ENCODE results near the gene SMAD7.

Gene SMAD7

GRCh38 chr18:48922226-48922800, 28.5 kb downstream of the SMAD7 start:
- Histone ChIP-seq H3K4me1 (no peaks in the 10 kb centered on the region), H3K9me3 (no peaks in the 10 kb centered on the region), H3K36me3 (replicated peaks) (peaks cover 3% of the 10 kb centered on the region; the same call in 1 of the 2 replicates), H3K4me3 (no peak overlapping the region), H3K27me3 (ENCODE audit: low read depth) (no peaks in the 10 kb centered on the region)
- in situ Hi-C loops (cut with MboI; ENCODE audit: low sequenced_read_pairs), result no loop called here
- no peak for DNase-seq (ENCODE audit: low spot score in 2 of 2)

GRCh38 chr18:48921305-48922225, 29.2 kb downstream of the SMAD7 start:
- Histone ChIP-seq H3K4me3 (no peak overlapping the region), H3K27me3 (ENCODE audit: low read depth) (no peaks in the 10 kb centered on the region), H3K9me3 (no peaks in the 10 kb centered on the region), H3K36me3 (replicated peaks) (peaks cover 3% of the 10 kb centered on the region; the same call in 1 of the 2 replicates), H3K4me1 (no peaks in the 10 kb centered on the region)
- in situ Hi-C loops (cut with MboI; ENCODE audit: low sequenced_read_pairs), result no loop called here
- DNase-seq (ENCODE audit: low spot score in 2 of 2), result no peak

- Histone ChIP-seq H3K4me3 (no peak overlapping the region), H3K4me1 (no peaks in the 10 kb centered on the region), H3K36me3 (replicated peaks) (peaks cover 3% of the 10 kb centered on the region; the same call in 1 of the 2 replicates), H3K9me3 (no peaks in the 10 kb centered on the region), H3K27me3 (ENCODE audit: low read depth) (no peaks in the 10 kb centered on the region)
- no peak for DNase-seq (ENCODE audit: low spot score in 2 of 2)
- in situ Hi-C loops (cut with MboI; ENCODE audit: low sequenced_read_pairs), result no loop called here
Measured at GRCh38 chr18:48920408-48921038, 30.2 kb downstream of the SMAD7 start.

DNA sequence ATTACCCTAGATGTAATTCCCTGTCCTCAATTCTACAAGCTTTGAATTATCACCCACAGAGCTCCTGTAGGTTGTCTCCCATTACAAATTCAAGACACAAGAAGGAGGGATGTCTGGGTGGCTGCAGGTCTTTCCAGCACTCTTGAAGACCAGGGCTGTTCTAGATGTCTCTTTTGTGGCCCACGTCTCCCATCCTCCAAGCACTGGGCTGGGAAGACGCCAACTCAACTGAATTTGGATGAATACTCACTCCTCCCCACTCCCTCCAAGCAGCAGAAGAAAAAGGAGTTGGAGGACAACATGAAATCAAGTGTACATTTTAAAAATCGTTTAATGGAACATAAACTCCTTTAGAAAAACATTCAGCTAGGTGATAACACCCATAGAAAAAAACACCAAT, 31.2 kb downstream of the SMAD7 start:
- Histone ChIP-seq H3K4me1 (no peaks in the 10 kb centered on the region), H3K36me3 (replicated peaks) (peaks cover 3% of the 10 kb centered on the region; the same call in 1 of the 2 replicates), H3K4me3 (no peak overlapping the region), H3K27me3 (ENCODE audit: low read depth) (no peaks in the 10 kb centered on the region), H3K9me3 (no peaks in the 10 kb centered on the region)
- in situ Hi-C loops (cut with MboI; ENCODE audit: low sequenced_read_pairs), result no loop called here
- no peak for DNase-seq (ENCODE audit: low spot score in 2 of 2)

GRCh38 chr18:48918660-48919456, 31.9 kb downstream of the SMAD7 start:
- DNase-seq (ENCODE audit: low spot score in 2 of 2), result no peak
- no peaks in the 10 kb centered on the region for H3K9me3 ChIP-seq
- H3K4me3 ChIP-seq, result no peak overlapping the region
- peaks cover 3% of the 10 kb centered on the region; the same call in 1 of the 2 replicates for H3K36me3 ChIP-seq (replicated peaks)
- H3K4me1 ChIP-seq, result no peaks in the 10 kb centered on the region
- in situ Hi-C loops (cut with MboI; ENCODE audit: low sequenced_read_pairs), result no loop called here
- no peaks in the 10 kb centered on the region for H3K27me3 ChIP-seq (ENCODE audit: low read depth)

DNA sequence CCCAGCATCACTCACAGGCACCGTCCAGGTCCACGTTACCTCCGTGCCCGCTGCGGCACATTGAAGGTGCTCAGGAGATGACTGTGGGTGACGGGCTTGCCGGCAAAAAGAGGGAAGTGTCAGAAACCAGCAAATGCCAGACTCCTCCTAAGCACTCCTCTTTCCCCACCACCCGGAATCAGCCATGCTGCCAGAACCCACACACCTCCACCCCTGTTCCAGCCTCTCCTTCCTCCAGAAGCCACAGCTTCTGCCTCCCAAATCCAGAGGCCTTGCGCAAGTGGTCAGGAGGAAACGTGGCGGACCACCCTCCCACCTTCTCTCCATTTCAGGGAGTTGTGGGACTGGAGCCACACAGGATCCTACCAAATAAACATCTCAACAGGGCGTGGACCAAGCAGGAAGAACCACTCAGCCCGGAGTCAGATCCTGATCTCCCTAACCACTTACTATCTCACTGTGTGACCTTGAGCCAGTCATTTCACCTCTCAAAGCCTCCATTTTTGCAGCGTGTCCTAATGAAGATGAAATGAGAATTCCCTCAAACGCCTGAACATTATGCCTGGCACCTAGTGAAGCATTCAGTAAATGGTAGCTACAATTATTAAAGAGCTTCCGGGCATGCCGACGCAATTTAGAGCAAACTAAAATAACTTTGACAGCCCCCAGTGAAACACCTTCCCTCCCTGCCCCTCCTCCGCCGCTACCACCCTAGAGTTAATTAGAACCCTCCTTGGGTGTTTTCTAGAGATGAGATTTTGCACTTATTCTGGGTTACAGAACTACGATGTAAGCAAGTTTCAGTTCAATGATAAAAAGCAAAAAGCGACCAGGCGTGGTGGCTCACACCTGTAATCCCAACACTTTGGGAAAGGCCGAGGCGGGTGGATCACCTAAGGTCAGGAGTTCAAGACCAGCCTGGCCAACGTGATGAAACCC, 32.9 kb downstream of the SMAD7 start:
- Histone ChIP-seq H3K4me3 (no peak overlapping the region), H3K36me3 (replicated peaks) (no peaks in the 10 kb centered on the region), H3K27me3 (ENCODE audit: low read depth) (no peaks in the 10 kb centered on the region), H3K4me1 (no peaks in the 10 kb centered on the region), H3K9me3 (no peaks in the 10 kb centered on the region)
- in situ Hi-C loops (cut with MboI; ENCODE audit: low sequenced_read_pairs), result no loop called here
- DNase-seq (ENCODE audit: low spot score in 2 of 2), result no peak

DNA sequence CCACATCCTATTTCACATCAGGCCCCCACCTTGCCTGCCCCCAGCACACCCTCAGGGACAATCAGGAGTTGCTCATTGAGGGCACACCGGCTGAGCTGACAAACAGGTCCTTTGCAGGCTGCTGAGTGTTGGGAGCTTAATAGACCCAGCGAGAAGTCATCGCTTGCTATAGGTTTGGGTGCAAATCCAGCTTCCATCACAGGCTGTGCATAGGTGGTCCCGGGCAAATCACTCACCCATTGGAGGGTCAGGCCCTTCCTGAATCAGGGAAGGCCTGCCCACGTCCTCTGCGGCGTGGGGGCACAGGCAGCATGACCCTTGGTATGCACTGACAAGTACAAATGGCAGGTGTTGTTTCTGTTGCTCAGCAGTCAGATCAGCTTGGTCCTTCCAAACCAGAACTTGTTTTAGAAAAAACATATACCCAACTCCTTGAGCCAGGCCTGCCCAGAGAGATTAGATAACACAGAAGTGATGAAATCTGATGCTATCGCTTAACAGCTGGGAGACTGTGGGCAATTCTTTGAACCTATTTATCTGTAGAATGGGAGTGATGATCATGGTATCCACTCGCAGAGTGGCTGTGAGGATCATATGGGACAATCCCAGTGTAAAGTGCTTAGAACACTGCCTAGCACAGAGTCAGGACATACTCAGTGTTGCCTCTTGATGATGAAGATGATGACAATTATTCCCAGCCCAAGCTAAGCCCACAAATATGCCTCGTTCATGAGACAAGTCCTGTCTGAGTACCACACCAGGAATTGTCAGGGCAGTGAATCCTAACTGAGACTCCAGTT, 34.9 kb downstream of the SMAD7 start:
- no peak for DNase-seq (ENCODE audit: low spot score in 2 of 2)
- no peaks in the 10 kb centered on the region for H3K27me3 ChIP-seq (ENCODE audit: low read depth)
- no peak overlapping the region for H3K4me3 ChIP-seq
- H3K4me1 ChIP-seq, result no peaks in the 10 kb centered on the region
- in situ Hi-C loops (cut with MboI; ENCODE audit: low sequenced_read_pairs), result no loop called here
- H3K36me3 ChIP-seq (replicated peaks), result no peaks in the 10 kb centered on the region
- H3K9me3 ChIP-seq, result no peaks in the 10 kb centered on the region

GRCh38 chr18:48914581-48915251, 36.0 kb downstream of the SMAD7 start:
- no peak overlapping the region for H3K4me3 ChIP-seq
- no peaks in the 10 kb centered on the region for H3K36me3 ChIP-seq (replicated peaks)
- no peaks in the 10 kb centered on the region for H3K4me1 ChIP-seq
- in situ Hi-C loops (cut with MboI; ENCODE audit: low sequenced_read_pairs), result no loop called here
- DNase-seq (ENCODE audit: low spot score in 2 of 2), result no peak
- no peaks in the 10 kb centered on the region for H3K9me3 ChIP-seq
- H3K27me3 ChIP-seq (ENCODE audit: low read depth), result no peaks in the 10 kb centered on the region

- Histone ChIP-seq H3K36me3 (replicated peaks) (no peaks in the 10 kb centered on the region), H3K9me3 (no peaks in the 10 kb centered on the region), H3K27me3 (ENCODE audit: low read depth) (no peaks in the 10 kb centered on the region), H3K4me3 (no peak overlapping the region), H3K4me1 (no peaks in the 10 kb centered on the region)
- in situ Hi-C loops (cut with MboI; ENCODE audit: low sequenced_read_pairs), result no loop called here
- peak in 1 of 2 experiments; percentile 27 for DNase-seq (ENCODE audit: low spot score in 2 of 2)
Measured at GRCh38 chr18:48913775-48914174, 37.0 kb downstream of the SMAD7 start.

- no peaks in the 10 kb centered on the region for H3K36me3 ChIP-seq (replicated peaks)
- no peak for DNase-seq (ENCODE audit: low spot score in 2 of 2)
- no peak overlapping the region for H3K4me3 ChIP-seq
- H3K9me3 ChIP-seq, result no peaks in the 10 kb centered on the region
- no peaks in the 10 kb centered on the region for H3K27me3 ChIP-seq (ENCODE audit: low read depth)
- in situ Hi-C loops (cut with MboI; ENCODE audit: low sequenced_read_pairs), result no loop called here
- H3K4me1 ChIP-seq, result no peaks in the 10 kb centered on the region
Measured at GRCh38 chr18:48913201-48913600, 37.6 kb downstream of the SMAD7 start.

DNA sequence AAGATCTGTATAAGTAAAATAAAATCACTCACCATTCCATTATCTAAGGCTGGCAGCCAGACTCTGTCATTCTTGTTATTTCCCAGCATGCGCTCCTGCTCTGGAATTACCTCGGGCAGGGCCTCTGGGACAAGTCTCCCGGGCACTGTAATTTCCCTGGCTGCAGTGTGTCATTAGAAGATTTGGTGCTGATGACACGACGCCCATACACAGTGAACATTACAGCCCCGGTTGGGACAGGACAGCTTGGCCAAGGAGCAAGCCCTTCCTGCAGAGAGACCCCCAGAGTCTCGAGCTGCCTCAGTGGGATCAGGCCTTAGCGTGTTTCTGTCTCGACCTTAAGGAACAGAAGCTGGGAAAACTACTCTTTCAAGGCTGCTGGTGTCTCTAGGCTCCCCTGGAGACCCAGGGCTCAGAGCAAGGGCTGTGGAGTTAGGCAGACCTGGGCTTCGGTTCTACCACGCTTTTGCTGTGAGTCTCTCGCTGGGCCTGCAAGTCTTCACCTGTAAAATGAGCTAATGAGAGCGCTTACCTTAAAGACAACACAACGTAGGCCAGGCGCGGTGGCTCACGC, 39.7 kb downstream of the SMAD7 start:
- Histone ChIP-seq H3K4me3 (no peak overlapping the region), H3K9me3 (no peaks in the 10 kb centered on the region), H3K4me1 (no peaks in the 10 kb centered on the region), H3K27me3 (ENCODE audit: low read depth) (no peaks in the 10 kb centered on the region), H3K36me3 (replicated peaks) (no peaks in the 10 kb centered on the region)
- in situ Hi-C loops (cut with MboI; ENCODE audit: low sequenced_read_pairs), result no loop called here
- DNase-seq (ENCODE audit: low spot score in 2 of 2), result no peak

Data from HAP-1 (cell line).